CD14-positive monocyte (primary cell): ENCODE results near the gene SPTAN1. TPM values are rescaled to one million over a fixed set of nuclear protein-coding genes. Genes with fewer than 3 reads are reported as not detected.
A peak's percentile ranks its signal among the peaks of the same experiment; 100 is the strongest.

Source experiments
- DNase-seq, 3 donors: peaks; one replicate each; pipeline ENCODE4 v3.0.0-alpha.2; 2011 to 2022
- H2AFZ ChIP-seq: 2 replicates; pipeline ENCODE4 v1.6.0; 2012; ENCODE audit warnings: mild to moderate bottlenecking, low read depth, low read length, inconsistent platforms; ENCODE audit not compliant: insufficient read depth, poor library complexity, severe bottlenecking
- H3K27ac ChIP-seq, 2 donors: 1 replicate in 1 of 2; 2 replicates in 1 of 2; pipeline ENCODE4 v1.5.1; 2012 to 2013; ENCODE audit warnings: low read length in 2 of 2, control low read depth in 1 of 2, inconsistent platforms in 1 of 2, low read depth in 1 of 2, mild to moderate bottlenecking in 1 of 2
- H3K27me3 ChIP-seq, 2 donors: one replicate each; pipeline versions ENCODE4 v1.6.0 to v1.6.1; 2011 to 2013; ENCODE audit warnings: low read length in 2 of 2; ENCODE audit not compliant: control insufficient read depth in 2 of 2, insufficient read depth in 2 of 2
- H3K36me3 ChIP-seq, 2 donors: replicated peaks in 1 of 2; 1 replicate in 1 of 2; 2 replicates in 1 of 2; pipeline versions ENCODE4 v1.5.1 to v1.6.1; 2012 to 2013; ENCODE audit warnings: low read length in 2 of 2, control low read depth in 1 of 2, inconsistent platforms in 1 of 2, mild to moderate bottlenecking in 1 of 2; ENCODE audit not compliant: insufficient read depth in 2 of 2, control insufficient read depth in 1 of 2
- H3K4me1 ChIP-seq, 2 donors: 1 replicate in 1 of 2; 2 replicates in 1 of 2; pipeline versions ENCODE4 v1.5.1 to v1.6.1; 2012 to 2013; ENCODE audit warnings: low read length in 2 of 2, control low read depth in 1 of 2, inconsistent platforms in 1 of 2, mild to moderate bottlenecking in 1 of 2, moderate library complexity in 1 of 2; ENCODE audit not compliant: insufficient read depth in 2 of 2, control insufficient read depth in 1 of 2
- H3K4me2 ChIP-seq: replicated peaks from 2 replicates; pipeline ENCODE3; 2012; ENCODE audit warnings: low read length, moderate library complexity, mild to moderate bottlenecking; ENCODE audit not compliant: poor library complexity, severe bottlenecking; ENCODE audit errors: extremely low read depth
- H3K4me3 ChIP-seq, 3 experiments: fragments of 200-600 bp in 1 of 3; sonication (generic) in 1 of 3; replicated peaks in 1 of 3; 1 replicate in 2 of 3; 2 replicates in 1 of 3; pipeline ENCODE4 v1.5.1; 2011 to 2013; ENCODE audit warnings: low read length in 3 of 3, mild to moderate bottlenecking in 3 of 3, control low read depth in 2 of 3, low read depth in 2 of 3, inconsistent platforms in 1 of 3, moderate library complexity in 1 of 3
- H3K79me2 ChIP-seq: 2 replicates; pipeline ENCODE4 v1.6.0; 2012; ENCODE audit warnings: mild to moderate bottlenecking, control low read depth, inconsistent platforms, low read length, moderate library complexity; ENCODE audit not compliant: insufficient read depth
- H3K9ac ChIP-seq: 2 replicates; pipeline ENCODE4 v1.6.0; 2017; ENCODE audit warnings: low read length, mild to moderate bottlenecking; ENCODE audit not compliant: insufficient read depth, poor library complexity, severe bottlenecking
- H3K9me3 ChIP-seq, 2 donors: replicated peaks in 1 of 2; 1 replicate in 1 of 2; 2 replicates in 1 of 2; pipeline versions ENCODE4 v1.5.1 to v1.6.1; 2012 to 2013; ENCODE audit warnings: low read length in 2 of 2, control low read depth in 1 of 2; ENCODE audit not compliant: control insufficient read depth in 1 of 2, insufficient read depth in 1 of 2
- H4K20me1 ChIP-seq: 2 replicates; pipeline ENCODE4 v1.6.0; 2012; ENCODE audit warnings: mild to moderate bottlenecking, low read length, control low read depth, moderate library complexity; ENCODE audit not compliant: insufficient read depth
- H3K27ac Mint-ChIP-seq, 7 donors: one replicate each; pipeline ENCODE4 v1.8.0; 2020; ENCODE audit warnings: mild to moderate bottlenecking in 7 of 7, mixed read lengths in 7 of 7, moderate library complexity in 6 of 7, inconsistent platforms in 2 of 7
- H3K27me3 Mint-ChIP-seq, 3 donors: one replicate each; pipeline ENCODE4 v1.8.0; 2021 to 2022; ENCODE audit warnings: low read depth in 3 of 3, mild to moderate bottlenecking in 3 of 3, mixed read lengths in 3 of 3, moderate library complexity in 3 of 3, inconsistent platforms in 1 of 3
- H3K36me3 Mint-ChIP-seq, 2 donors: one replicate each; pipeline ENCODE4 v1.8.0; 2020; ENCODE audit warnings: mixed read lengths in 2 of 2, inconsistent platforms in 1 of 2, mild to moderate bottlenecking in 1 of 2
- H3K4me1 Mint-ChIP-seq: one replicate; pipeline ENCODE4 v1.8.0; 2020; ENCODE audit warnings: mild to moderate bottlenecking, mixed read lengths
- H3K4me3 Mint-ChIP-seq, 2 donors: one replicate each; pipeline ENCODE4 v1.8.0; 2020; ENCODE audit warnings: mild to moderate bottlenecking in 2 of 2, mixed read lengths in 2 of 2, moderate library complexity in 1 of 2
- H3K9me3 Mint-ChIP-seq, 7 donors: one replicate each; pipeline ENCODE4 v1.8.0; 2020 to 2022; ENCODE audit warnings: mixed read lengths in 7 of 7, mild to moderate bottlenecking in 6 of 7, moderate library complexity in 6 of 7, inconsistent platforms in 2 of 7
- WGBS: methylation state at CpG from one replicate; pipeline ENCODE4 v1.1.5; 2013; ENCODE audit warnings: missing lambda C conversion rate; ENCODE audit not compliant: insufficient coverage; 5-methylcytosine and 5-hydroxymethylcytosine counted together
- intact Hi-C, 2 donors: fragments of 100-400 bp; cut with micrococcal nuclease; formaldehyde crosslinking; loops; one replicate each; pipeline versions ENCODE4 v1.15.0 to v1.15.1; 2023
- polyA plus RNA-seq, 3 donors: library from polyadenylated mRNA; depleted of rRNA in 1 of 3; unstranded in 2 of 3; stranded (reverse) in 1 of 3; fragments of 300-500 nt in 2 of 3; fragments of >200 nt in 1 of 3; fragmentation: Illumina TruSeq in 2 of 3; gene quantifications; 1 replicate in 2 of 3; 2 replicates in 1 of 3; pipeline ENCODE4 v1.2.3, GENCODE V29; 2012 to 2021
- TF ChIP-seq, protein P1 (sequence below): fragments of 200-600 bp; IDR thresholded peaks from one replicate; pipeline ENCODE4 v1.8.0; 2022; ENCODE audit warnings: antibody characterized with exemption, mild to moderate bottlenecking

Gene SPTAN1
- polyA plus RNA-seq, 3 donors: 6.2 to 40.8 (median 8.5) TPM

DNA sequence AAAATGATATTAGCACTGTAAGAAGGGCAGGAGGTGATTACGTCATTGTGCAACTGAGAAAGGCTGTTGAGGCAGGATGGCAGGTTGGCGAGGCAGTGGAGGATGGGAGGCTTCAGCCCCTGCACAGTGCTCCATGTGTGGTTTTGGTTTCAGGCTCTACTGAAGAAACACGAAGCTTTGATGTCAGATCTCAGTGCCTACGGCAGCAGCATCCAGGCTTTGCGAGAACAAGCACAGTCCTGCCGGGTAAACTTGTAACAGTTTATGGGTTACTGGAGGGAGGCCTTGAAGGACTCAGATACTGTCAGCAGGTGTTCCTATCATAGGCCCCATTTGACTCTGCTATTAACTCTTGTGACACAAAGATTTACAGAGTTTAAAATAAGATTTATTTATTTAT lies 35.1 kb downstream of the SPTAN1 start:
- Histone ChIP-seq H3K36me3 (peaks cover 80 to 95% of the 10 kb centered on the region in 2 donors), H3K9me3 (no peaks in the 10 kb centered on the region), H3K4me2 (no peak overlapping the region), H3K4me3 (no peak overlapping the region), H3K9ac (no peak overlapping the region), H3K27ac (no peak overlapping the region), H4K20me1 (no peaks in the 10 kb centered on the region), H3K27me3 (no peaks in the 10 kb centered on the region), H3K4me1 (no peaks in the 10 kb centered on the region), H3K79me2 (no peaks in the 10 kb centered on the region), H2AFZ (no peak overlapping the region)
- H3K4me1 Mint-ChIP-seq: no peaks in the 10 kb centered on the region
- intact Hi-C loops: no loop called here
- H3K9me3 Mint-ChIP-seq: peaks cover 0 to 2% (median 0%) of the 10 kb centered on the region in 7 donors
- H3K36me3 Mint-ChIP-seq: peaks cover 78 to 99% of the 10 kb centered on the region in 2 donors
- H3K27ac Mint-ChIP-seq: no peak overlapping the region
- H3K4me3 Mint-ChIP-seq: no peak overlapping the region
- TF ChIP-seq, protein P1, sequence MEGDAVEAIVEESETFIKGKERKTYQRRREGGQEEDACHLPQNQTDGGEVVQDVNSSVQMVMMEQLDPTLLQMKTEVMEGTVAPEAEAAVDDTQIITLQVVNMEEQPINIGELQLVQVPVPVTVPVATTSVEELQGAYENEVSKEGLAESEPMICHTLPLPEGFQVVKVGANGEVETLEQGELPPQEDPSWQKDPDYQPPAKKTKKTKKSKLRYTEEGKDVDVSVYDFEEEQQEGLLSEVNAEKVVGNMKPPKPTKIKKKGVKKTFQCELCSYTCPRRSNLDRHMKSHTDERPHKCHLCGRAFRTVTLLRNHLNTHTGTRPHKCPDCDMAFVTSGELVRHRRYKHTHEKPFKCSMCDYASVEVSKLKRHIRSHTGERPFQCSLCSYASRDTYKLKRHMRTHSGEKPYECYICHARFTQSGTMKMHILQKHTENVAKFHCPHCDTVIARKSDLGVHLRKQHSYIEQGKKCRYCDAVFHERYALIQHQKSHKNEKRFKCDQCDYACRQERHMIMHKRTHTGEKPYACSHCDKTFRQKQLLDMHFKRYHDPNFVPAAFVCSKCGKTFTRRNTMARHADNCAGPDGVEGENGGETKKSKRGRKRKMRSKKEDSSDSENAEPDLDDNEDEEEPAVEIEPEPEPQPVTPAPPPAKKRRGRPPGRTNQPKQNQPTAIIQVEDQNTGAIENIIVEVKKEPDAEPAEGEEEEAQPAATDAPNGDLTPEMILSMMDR: no peak
- DNase-seq: no peak
- H3K27me3 Mint-ChIP-seq: peaks cover 0 to 2% (median 0%) of the 10 kb centered on the region in 3 donors
- WGBS: 82% methylated on average over 6 of the region's 6 CpGs

DNA sequence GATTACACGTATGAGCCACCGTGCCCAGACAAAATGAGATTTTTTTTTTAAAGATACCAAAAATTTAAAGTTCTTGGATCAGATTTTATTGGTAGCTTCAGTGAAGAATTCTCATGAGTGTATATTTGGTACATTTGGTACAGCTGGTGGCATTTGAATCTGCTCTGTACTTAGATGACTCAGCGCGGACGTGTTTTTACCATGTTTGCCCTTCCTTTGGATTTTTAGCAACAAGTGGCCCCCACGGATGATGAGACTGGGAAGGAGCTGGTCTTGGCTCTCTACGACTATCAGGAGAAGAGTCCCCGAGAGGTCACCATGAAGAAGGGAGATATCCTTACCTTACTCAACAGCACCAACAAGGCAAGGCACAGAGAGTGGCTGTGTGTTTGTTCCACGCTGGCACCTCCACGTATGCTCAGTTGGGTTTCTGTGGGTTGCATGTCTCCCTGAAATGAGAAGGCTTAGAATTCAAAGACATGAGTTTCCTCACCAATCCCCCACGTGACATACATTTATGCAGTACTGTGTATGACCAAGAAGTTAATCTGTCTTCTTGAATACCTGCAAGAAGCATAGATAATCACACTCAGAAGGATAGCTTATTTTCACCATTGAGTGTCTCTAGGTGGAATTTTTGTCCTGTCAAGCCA lies 36.3 kb downstream of the SPTAN1 start:
- H3K27me3 ChIP-seq: no peaks in the 10 kb centered on the region
- no peaks in the 10 kb centered on the region for H3K9me3 ChIP-seq
- no peaks in the 10 kb centered on the region for H3K79me2 ChIP-seq
- peaks cover 0 to 2% (median 0%) of the 10 kb centered on the region in 7 donors for H3K9me3 Mint-ChIP-seq
- no peaks in the 10 kb centered on the region for H3K4me1 Mint-ChIP-seq
- peaks cover 0 to 2% (median 0%) of the 10 kb centered on the region in 3 donors for H3K27me3 Mint-ChIP-seq
- no peak overlapping the region for H3K4me3 Mint-ChIP-seq
- WGBS: 98% methylated on average over 7 of the region's 11 CpGs
- H3K4me1 ChIP-seq: no peaks in the 10 kb centered on the region
- H3K27ac Mint-ChIP-seq: peak overlapping the region in 1 of 7 donors; percentile 43
- H3K36me3 ChIP-seq: peaks cover 79 to 95% of the 10 kb centered on the region in 2 donors
- no peak overlapping the region for H3K4me3 ChIP-seq
- H2AFZ ChIP-seq: no peak overlapping the region
- H3K9ac ChIP-seq: no peak overlapping the region
- intact Hi-C loops: no loop called here
- no peak overlapping the region for H3K4me2 ChIP-seq
- no peak for DNase-seq
- TF ChIP-seq, protein P1: no peak
- no peak overlapping the region for H3K27ac ChIP-seq
- H3K36me3 Mint-ChIP-seq: peaks cover 78 to 99% of the 10 kb centered on the region in 2 donors
- no peaks in the 10 kb centered on the region for H4K20me1 ChIP-seq
